ENCODE measurements around the gene C1QBP. TPM values are rescaled to one million over a fixed set of nuclear protein-coding genes. Genes with fewer than 3 reads are reported as not detected.

Gene C1QBP
- total and polyA plus RNA-seq, 4 donors = 94.9 to 123 (median 112) TPM

GRCh38 chr17:5430413-5430999 is 8.4 kb downstream of the C1QBP start:
- no peaks in the 10 kb centered on the region for H3K27me3 ChIP-seq (ENCODE audit: control insufficient read depth in 4 of 4, insufficient read depth in 4 of 4, low read length in 3 of 4)
- TF ChIP-seq HNF4A (conservative IDR thresholded peaks at IDR 0.05) = no peak
- TF ChIP-seq SP1 (IDR thresholded peaks at IDR 0.05) = no peak
- no peak for TF ChIP-seq FOXA1 (IDR thresholded peaks at IDR 0.05)
- no peak for TF ChIP-seq HNF4G (IDR thresholded peaks at IDR 0.05)
- TF ChIP-seq EGR1 (IDR thresholded peaks at IDR 0.05; ENCODE audit: low read depth in 2 of 2) = no peak
- TF ChIP-seq ATF3 (IDR thresholded peaks at IDR 0.05) = no peak
- no peak for TF ChIP-seq TAF1 (conservative IDR thresholded peaks at IDR 0.05)
- no peak for TF ChIP-seq JUND (IDR thresholded peaks at IDR 0.05)
- TF ChIP-seq RXRA (IDR thresholded peaks at IDR 0.05) = no peak
- no peak for TF ChIP-seq REST (IDR thresholded peaks at IDR 0.05)
- no peak for DNase-seq (ENCODE audit: low spot score)
- H3K9me3 ChIP-seq (ENCODE audit: control insufficient read depth in 4 of 4, low read length in 3 of 4) = no peaks in the 10 kb centered on the region
- no peak overlapping the region for H3K4me3 ChIP-seq (ENCODE audit: low read depth in 1 of 3, low read length in 3 of 3)
- no peaks in the 10 kb centered on the region for H3K4me1 ChIP-seq (ENCODE audit: control insufficient read depth in 4 of 4, insufficient read depth in 4 of 4, low read length in 3 of 4)
- no peak overlapping the region for H3K27ac ChIP-seq (ENCODE audit: low read depth in 1 of 2, low read length in 2 of 2)
- peaks cover 9 to 78% (median 67%) of the 10 kb centered on the region in 4 donors for H3K36me3 ChIP-seq (ENCODE audit: control insufficient read depth in 4 of 4, insufficient read depth in 3 of 4, low read depth in 1 of 4, low read length in 3 of 4)
- WGBS = 83% methylated on average over 3 of the region's 3 CpGs
- H3K9ac ChIP-seq (ENCODE audit: low read depth in 1 of 2, low read length in 2 of 2) = no peak overlapping the region

- Histone ChIP-seq H3K9ac (ENCODE audit: low read depth in 1 of 2, low read length in 2 of 2) (no peak overlapping the region), H3K9me3 (ENCODE audit: control insufficient read depth in 4 of 4, low read length in 3 of 4) (no peaks in the 10 kb centered on the region), H3K4me1 (ENCODE audit: control insufficient read depth in 4 of 4, insufficient read depth in 4 of 4, low read length in 3 of 4) (no peaks in the 10 kb centered on the region), H3K36me3 (ENCODE audit: control insufficient read depth in 4 of 4, insufficient read depth in 3 of 4, low read depth in 1 of 4, low read length in 3 of 4) (peaks cover 10 to 79% (median 69%) of the 10 kb centered on the region in 4 donors), H3K27me3 (ENCODE audit: control insufficient read depth in 4 of 4, insufficient read depth in 4 of 4, low read length in 3 of 4) (no peaks in the 10 kb centered on the region), H3K27ac (ENCODE audit: low read depth in 1 of 2, low read length in 2 of 2) (no peak overlapping the region), H3K4me3 (ENCODE audit: low read depth in 1 of 3, low read length in 3 of 3) (no peak overlapping the region)
- TF ChIP-seq RAD21 (IDR thresholded peaks at IDR 0.05) (no peak), YY1 (IDR thresholded peaks at IDR 0.05) (no peak), ATF3 (IDR thresholded peaks at IDR 0.05) (no peak), REST (IDR thresholded peaks at IDR 0.05) (no peak), EGR1 (IDR thresholded peaks at IDR 0.05; ENCODE audit: low read depth in 2 of 2) (no peak), ZBTB33 (IDR thresholded peaks at IDR 0.05) (no peak), HNF4G (IDR thresholded peaks at IDR 0.05) (no peak), CTCF (IDR thresholded peaks at IDR 0.05; ENCODE audit: low read depth, low read length, missing input control) (no peak), MAX (IDR thresholded peaks at IDR 0.05) (no peak), FOXA2 (IDR thresholded peaks at IDR 0.05) (no peak), GABPA (IDR thresholded peaks at IDR 0.05 in 1 of 2, conservative IDR thresholded peaks at IDR 0.05 in 1 of 2) (no peak), NR2F2 (IDR thresholded peaks at IDR 0.05) (no peak), SP1 (IDR thresholded peaks at IDR 0.05) (no peak), FOXA1 (IDR thresholded peaks at IDR 0.05) (no peak), HNF4A (conservative IDR thresholded peaks at IDR 0.05) (no peak)
- no peak for DNase-seq (ENCODE audit: low spot score)
- WGBS = 80% methylated on average over 3 of the region's 3 CpGs
Observed at GRCh38 chr17:5429191-5429887, 9.6 kb downstream of the C1QBP start.
